K562 (cell line): ENCODE data around the gene OR2B2. TPM values are rescaled to one million over a fixed set of nuclear protein-coding genes. Genes with fewer than 3 reads are reported as not detected.
A peak's percentile ranks its signal among the peaks of the same experiment; 100 is the strongest.

Experiments used
- CXXC5 ChIP-seq: fragments of 250-450 bp; sonication (Bioruptor Pico); IDR thresholded peaks from 2 replicates; pipeline ENCODE4 v1.8.0; 2022; ENCODE audit warnings: inconsistent platforms, mild to moderate bottlenecking, moderate library complexity
- EP400 ChIP-seq: fragments of 450-650 bp; IDR thresholded peaks from 2 replicates; pipeline ENCODE4 v1.6.1; 2017; ENCODE audit warnings: antibody characterized with exemption, mild to moderate bottlenecking, moderate library complexity
- FOXM1 ChIP-seq, 2 experiments: fragments of 450-650 bp in 1 of 2; sonication (generic) in 1 of 2; formaldehyde crosslinking in 1 of 2; IDR thresholded peaks; 2 replicates each; pipeline versions ENCODE4 v1.6.1 to v1.9.0; 2017 to 2022; ENCODE audit warnings: low read depth in 2 of 2, mild to moderate bottlenecking in 2 of 2, missing genetic modification reagents in 1 of 2, moderate library complexity in 1 of 2
- HDAC8 ChIP-seq: fragments of 450-650 bp; IDR thresholded peaks from 2 replicates; pipeline ENCODE4 v1.6.1; 2016; ENCODE audit warnings: mild to moderate bottlenecking, missing genetic modification characterization, moderate library complexity, missing compliant biosample characterization
- MYBL2 ChIP-seq, 2 experiments: fragments of 450-650 bp in 1 of 2; sonication (generic) in 1 of 2; formaldehyde crosslinking in 1 of 2; IDR thresholded peaks; 2 replicates each; pipeline versions ENCODE4 v1.6.1 to v1.8.1; 2017 to 2022; ENCODE audit warnings: borderline replicate concordance in 1 of 2, inconsistent platforms in 1 of 2, low read depth in 1 of 2, mild to moderate bottlenecking in 1 of 2, missing genetic modification reagents in 1 of 2, moderate library complexity in 1 of 2
- NCOA1 ChIP-seq: fragments of 450-650 bp; IDR thresholded peaks from 2 replicates; pipeline ENCODE4 v1.6.1; 2016; ENCODE audit warnings: low read depth
- RBFOX2 ChIP-seq: fragments of 200-400 bp; formaldehyde crosslinking; IDR thresholded peaks from 2 replicates; pipeline ENCODE4 v1.6.1; 2017; ENCODE audit warnings: low read depth, mild to moderate bottlenecking, low read length, moderate library complexity
- RCOR1 ChIP-seq, 2 experiments: IDR thresholded peaks; 2 replicates each; pipeline ENCODE4 v1.6.1; 2012; ENCODE audit warnings: low read depth in 2 of 2, low read length in 2 of 2, borderline replicate concordance in 1 of 2, improper control_type of control experiment in 1 of 2
- RNF2 ChIP-seq: sonication (generic); IDR thresholded peaks from 2 replicates; pipeline ENCODE4 v1.6.1; 2016
- SMAD3 ChIP-seq: fragments of 450-650 bp; formaldehyde crosslinking; conservative IDR thresholded peaks from 2 replicates; pipeline ENCODE4 v1.4.0; 2020; ENCODE audit warnings: mild to moderate bottlenecking
- ZBTB7A ChIP-seq: IDR thresholded peaks from 2 replicates; pipeline ENCODE4 v1.6.1; 2011; ENCODE audit warnings: low read depth, mild to moderate bottlenecking, low read length, moderate library complexity, borderline replicate concordance; ENCODE audit not compliant: control insufficient read depth
- ZFP30 ChIP-seq: fragments of 250-450 bp; sonication (Bioruptor Pico); IDR thresholded peaks from 2 replicates; pipeline ENCODE4 v1.8.0; 2022; ENCODE audit warnings: moderate library complexity, mild to moderate bottlenecking, inconsistent platforms, borderline replicate concordance
- polyA plus RNA-seq, 8 experiments: library from polyadenylated mRNA; depleted of rRNA in 4 of 8; stranded (reverse) in 5 of 8; unstranded in 3 of 8; fragments of >200 nt; fragmentation: Nextera tagmentation in 2 of 8; fragmentation: Illumina TruSeq in 1 of 8; extraction: Ambion mirVana in 2 of 8; extraction: Trizol in 1 of 8; gene quantifications; 2 replicates each; pipeline versions ENCODE4 v1.2.1 to v1.2.3, GENCODE V29; 2011 to 2014; ENCODE audit warnings: inconsistent platforms in 1 of 8, missing spikeins in 1 of 8
- total RNA-seq, 7 experiments: library from RNA; depleted of rRNA in 6 of 7; stranded (reverse); fragments of >200 nt in 6 of 7; fragmentation: Illumina TruSeq in 2 of 7; extraction: Trizol in 2 of 7; gene quantifications; 2 replicates each; pipeline versions ENCODE4 v1.2.1 to v1.2.3, GENCODE V29; 2011 to 2021; ENCODE audit warnings: low replicate concordance in 1 of 7
- TF ChIP-seq, protein P1 (sequence below): fragments of 450-650 bp; IDR thresholded peaks from 2 replicates; pipeline ENCODE4 v1.6.1; 2017; ENCODE audit warnings: antibody characterized with exemption
- TF ChIP-seq, protein P2 (sequence below): fragments of 450-650 bp; formaldehyde crosslinking; IDR thresholded peaks from 2 replicates; pipeline ENCODE4 v1.4.0; 2022; ENCODE audit warnings: missing genetic modification characterization
- TF ChIP-seq, protein P3 (sequence below): fragments of 450-650 bp; IDR thresholded peaks from 2 replicates; pipeline ENCODE4 v1.6.1; 2016; ENCODE audit warnings: mild to moderate bottlenecking
- TF ChIP-seq, protein P4 (sequence below): fragments of 150-350 bp; conservative IDR thresholded peaks from 2 replicates; pipeline ENCODE4 v1.6.1; 2014; ENCODE audit warnings: low read length

The OR2B2 gene
- total and polyA plus RNA-seq, 9 of the 15 experiments (the other 6 are each of a cell fraction or from before 2014, with no cell fraction given): 0.24 TPM; not detected in 8

DNA sequence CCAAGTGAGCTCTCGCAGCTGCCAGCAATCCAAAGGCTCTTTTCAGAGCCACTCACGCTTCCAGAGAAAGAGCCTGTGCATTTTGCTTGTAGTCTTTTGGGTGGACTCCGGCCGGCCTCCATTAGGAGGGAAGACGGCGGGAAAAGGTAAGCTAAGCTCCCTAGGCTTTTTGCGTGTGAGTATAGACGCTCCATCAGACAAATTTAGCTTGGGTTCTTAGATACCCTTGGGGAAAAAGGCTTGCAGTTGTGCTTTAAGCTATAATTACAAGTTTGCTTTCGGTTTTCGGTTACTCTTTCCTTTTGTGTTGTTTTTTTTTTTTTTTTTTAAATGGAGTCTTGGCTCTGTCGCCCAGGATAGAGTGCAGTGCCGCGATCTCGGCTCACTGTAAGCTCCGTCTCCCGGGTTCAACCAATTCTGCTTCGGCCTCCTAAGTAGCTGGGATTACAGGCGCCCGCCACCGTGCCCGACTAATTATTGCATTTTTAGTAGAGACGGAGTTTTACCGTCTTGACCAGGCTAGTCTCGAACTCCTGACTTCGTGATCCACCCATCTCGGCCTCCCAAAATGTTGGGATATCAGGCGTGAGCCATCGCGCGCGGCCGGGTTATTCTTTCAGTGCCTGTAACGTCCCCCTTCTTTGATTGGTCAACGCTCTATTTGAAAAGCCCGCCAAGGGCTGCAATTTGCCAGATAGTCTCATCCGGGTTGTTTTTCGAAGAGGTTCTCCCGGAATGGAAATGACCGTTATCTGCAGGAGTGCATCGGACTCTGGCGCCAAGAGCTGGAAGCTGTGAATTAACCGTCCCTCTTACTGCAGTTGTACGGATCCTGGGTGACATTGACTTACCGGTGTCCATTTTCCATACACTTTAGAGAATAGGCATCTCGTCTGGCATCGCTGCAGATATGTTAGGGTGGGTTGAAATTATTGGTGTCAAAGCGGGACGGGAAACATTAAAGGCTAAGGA lies 18.1 kb downstream of the OR2B2 start (continued):
- TF ChIP-seq, protein P1, sequence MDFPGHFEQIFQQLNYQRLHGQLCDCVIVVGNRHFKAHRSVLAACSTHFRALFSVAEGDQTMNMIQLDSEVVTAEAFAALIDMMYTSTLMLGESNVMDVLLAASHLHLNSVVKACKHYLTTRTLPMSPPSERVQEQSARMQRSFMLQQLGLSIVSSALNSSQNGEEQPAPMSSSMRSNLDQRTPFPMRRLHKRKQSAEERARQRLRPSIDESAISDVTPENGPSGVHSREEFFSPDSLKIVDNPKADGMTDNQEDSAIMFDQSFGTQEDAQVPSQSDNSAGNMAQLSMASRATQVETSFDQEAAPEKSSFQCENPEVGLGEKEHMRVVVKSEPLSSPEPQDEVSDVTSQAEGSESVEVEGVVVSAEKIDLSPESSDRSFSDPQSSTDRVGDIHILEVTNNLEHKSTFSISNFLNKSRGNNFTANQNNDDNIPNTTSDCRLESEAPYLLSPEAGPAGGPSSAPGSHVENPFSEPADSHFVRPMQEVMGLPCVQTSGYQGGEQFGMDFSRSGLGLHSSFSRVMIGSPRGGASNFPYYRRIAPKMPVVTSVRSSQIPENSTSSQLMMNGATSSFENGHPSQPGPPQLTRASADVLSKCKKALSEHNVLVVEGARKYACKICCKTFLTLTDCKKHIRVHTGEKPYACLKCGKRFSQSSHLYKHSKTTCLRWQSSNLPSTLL: peak; percentile 55; the same call in 1 of the 2 replicates
- TF ChIP-seq ZFP30 (CRISPR knock-in tag) (0 out of 2 replicates have a peak, but pooled peaks have one; percentile 20), ZBTB7A (no peak), MYBL2 (IDR thresholded peaks at IDR 0.05; ENCODE audit: low read depth) (peak; percentile 99), MYBL2 (CRISPR knock-in tag; IDR thresholded peaks at IDR 0.05; ENCODE audit: borderline replicate concordance) (peak; percentile 89; the same call in 1 of the 2 replicates), RCOR1 (IDR thresholded peaks at IDR 0.05; ENCODE audit: borderline replicate concordance in 1 of 2, low read depth in 2 of 2, low read length in 2 of 2) (peak in 1 of 2 experiments; percentile 62; a peak in 1 of 4 replicates), EP400 (peak; percentile 96), HDAC8 (tag) (0 out of 2 replicates have a peak, but pooled peaks have one; percentile 14), RNF2 (peak; percentile 70), RBFOX2 (peak; percentile 35), FOXM1 (IDR thresholded peaks at IDR 0.05; ENCODE audit: low read depth) (peak; percentile 100), FOXM1 (CRISPR knock-in tag; IDR thresholded peaks at IDR 0.05; ENCODE audit: low read depth) (peak; percentile 88), NCOA1 (peak; percentile 14; the same call in 1 of the 2 replicates), SMAD3 (CRISPR knock-in tag) (peak; percentile 74; the same call in 1 of the 2 replicates), CXXC5 (CRISPR knock-in tag) (peak; percentile 89)
- TF ChIP-seq, protein P2, sequence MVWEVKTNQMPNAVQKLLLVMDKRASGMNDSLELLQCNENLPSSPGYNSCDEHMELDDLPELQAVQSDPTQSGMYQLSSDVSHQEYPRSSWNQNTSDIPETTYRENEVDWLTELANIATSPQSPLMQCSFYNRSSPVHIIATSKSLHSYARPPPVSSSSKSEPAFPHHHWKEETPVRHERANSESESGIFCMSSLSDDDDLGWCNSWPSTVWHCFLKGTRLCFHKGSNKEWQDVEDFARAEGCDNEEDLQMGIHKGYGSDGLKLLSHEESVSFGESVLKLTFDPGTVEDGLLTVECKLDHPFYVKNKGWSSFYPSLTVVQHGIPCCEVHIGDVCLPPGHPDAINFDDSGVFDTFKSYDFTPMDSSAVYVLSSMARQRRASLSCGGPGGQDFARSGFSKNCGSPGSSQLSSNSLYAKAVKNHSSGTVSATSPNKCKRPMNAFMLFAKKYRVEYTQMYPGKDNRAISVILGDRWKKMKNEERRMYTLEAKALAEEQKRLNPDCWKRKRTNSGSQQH (CRISPR knock-in tag): peak; percentile 23; the same call in 1 of the 2 replicates
- TF ChIP-seq, protein P3, sequence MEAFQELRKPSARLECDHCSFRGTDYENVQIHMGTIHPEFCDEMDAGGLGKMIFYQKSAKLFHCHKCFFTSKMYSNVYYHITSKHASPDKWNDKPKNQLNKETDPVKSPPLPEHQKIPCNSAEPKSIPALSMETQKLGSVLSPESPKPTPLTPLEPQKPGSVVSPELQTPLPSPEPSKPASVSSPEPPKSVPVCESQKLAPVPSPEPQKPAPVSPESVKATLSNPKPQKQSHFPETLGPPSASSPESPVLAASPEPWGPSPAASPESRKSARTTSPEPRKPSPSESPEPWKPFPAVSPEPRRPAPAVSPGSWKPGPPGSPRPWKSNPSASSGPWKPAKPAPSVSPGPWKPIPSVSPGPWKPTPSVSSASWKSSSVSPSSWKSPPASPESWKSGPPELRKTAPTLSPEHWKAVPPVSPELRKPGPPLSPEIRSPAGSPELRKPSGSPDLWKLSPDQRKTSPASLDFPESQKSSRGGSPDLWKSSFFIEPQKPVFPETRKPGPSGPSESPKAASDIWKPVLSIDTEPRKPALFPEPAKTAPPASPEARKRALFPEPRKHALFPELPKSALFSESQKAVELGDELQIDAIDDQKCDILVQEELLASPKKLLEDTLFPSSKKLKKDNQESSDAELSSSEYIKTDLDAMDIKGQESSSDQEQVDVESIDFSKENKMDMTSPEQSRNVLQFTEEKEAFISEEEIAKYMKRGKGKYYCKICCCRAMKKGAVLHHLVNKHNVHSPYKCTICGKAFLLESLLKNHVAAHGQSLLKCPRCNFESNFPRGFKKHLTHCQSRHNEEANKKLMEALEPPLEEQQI: peak; percentile 86
- TF ChIP-seq, protein P4, sequence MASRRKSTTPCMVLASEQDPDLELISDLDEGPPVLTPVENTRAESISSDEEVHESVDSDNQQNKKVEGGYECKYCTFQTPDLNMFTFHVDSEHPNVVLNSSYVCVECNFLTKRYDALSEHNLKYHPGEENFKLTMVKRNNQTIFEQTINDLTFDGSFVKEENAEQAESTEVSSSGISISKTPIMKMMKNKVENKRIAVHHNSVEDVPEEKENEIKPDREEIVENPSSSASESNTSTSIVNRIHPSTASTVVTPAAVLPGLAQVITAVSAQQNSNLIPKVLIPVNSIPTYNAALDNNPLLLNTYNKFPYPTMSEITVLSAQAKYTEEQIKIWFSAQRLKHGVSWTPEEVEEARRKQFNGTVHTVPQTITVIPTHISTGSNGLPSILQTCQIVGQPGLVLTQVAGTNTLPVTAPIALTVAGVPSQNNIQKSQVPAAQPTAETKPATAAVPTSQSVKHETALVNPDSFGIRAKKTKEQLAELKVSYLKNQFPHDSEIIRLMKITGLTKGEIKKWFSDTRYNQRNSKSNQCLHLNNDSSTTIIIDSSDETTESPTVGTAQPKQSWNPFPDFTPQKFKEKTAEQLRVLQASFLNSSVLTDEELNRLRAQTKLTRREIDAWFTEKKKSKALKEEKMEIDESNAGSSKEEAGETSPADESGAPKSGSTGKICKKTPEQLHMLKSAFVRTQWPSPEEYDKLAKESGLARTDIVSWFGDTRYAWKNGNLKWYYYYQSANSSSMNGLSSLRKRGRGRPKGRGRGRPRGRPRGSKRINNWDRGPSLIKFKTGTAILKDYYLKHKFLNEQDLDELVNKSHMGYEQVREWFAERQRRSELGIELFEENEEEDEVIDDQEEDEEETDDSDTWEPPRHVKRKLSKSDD: no peak
